ENCODE data around the gene ADGRD1. TPM values are rescaled to one million over a fixed set of nuclear protein-coding genes. Genes with fewer than 3 reads are reported as not detected.

Gene ADGRD1
- total RNA-seq, 1 donor from 2014 or later = 0.98 TPM

DNA sequence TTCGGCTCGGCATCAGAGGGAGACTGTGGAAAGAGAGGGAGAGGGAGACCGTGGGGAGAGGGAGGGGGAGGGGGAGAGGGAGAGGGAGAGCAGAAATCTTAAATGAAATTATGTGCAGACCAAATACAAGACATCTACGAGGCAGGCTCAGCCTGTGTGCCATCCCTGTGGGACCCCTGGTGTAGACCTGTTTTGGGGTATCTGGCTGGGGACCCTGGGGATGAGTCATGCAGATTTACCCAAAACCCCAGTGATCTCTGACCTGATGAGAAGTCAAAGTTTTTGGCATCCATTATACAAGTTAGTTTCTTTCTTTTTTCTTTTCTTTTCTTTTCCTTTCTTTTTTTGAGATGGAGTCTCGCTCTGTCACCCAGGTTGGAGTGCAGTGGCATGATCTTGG lies 44.4 kb downstream of the ADGRD1 start:
- no peak overlapping the region for H3K4me3 Mint-ChIP-seq
- TF ChIP-seq, protein P1, sequence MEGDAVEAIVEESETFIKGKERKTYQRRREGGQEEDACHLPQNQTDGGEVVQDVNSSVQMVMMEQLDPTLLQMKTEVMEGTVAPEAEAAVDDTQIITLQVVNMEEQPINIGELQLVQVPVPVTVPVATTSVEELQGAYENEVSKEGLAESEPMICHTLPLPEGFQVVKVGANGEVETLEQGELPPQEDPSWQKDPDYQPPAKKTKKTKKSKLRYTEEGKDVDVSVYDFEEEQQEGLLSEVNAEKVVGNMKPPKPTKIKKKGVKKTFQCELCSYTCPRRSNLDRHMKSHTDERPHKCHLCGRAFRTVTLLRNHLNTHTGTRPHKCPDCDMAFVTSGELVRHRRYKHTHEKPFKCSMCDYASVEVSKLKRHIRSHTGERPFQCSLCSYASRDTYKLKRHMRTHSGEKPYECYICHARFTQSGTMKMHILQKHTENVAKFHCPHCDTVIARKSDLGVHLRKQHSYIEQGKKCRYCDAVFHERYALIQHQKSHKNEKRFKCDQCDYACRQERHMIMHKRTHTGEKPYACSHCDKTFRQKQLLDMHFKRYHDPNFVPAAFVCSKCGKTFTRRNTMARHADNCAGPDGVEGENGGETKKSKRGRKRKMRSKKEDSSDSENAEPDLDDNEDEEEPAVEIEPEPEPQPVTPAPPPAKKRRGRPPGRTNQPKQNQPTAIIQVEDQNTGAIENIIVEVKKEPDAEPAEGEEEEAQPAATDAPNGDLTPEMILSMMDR (conservative IDR thresholded peaks at IDR 0.05) = no peak
- DNase-seq (ENCODE audit: low read depth, low spot score) = no peak

DNA sequence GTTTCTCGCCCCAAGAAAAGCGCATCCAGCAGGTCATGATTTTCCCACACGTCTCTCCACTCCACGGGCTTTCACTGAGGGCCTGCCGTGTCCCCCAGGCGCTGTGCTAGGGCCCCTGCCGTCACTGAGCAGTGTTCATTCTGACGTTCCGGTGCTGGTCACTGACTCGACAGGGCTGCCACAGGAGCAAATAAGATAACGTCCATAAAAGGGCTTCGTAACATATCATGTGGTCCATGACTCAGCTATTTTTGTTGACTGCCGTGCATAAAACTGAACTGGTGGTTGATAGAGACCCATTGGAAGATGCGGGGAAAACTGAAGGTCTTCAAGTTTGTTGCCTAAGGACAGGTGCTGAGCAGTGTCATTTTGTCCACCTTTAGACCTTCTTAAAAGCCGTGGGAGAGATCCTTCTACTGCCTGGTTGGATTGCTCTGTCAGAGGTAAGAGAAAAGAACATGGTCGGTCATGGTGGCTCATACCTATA lies 46.3 kb downstream of the ADGRD1 start:
- H3K4me3 Mint-ChIP-seq = no peak overlapping the region
- no peak overlapping the region for H3K27ac Mint-ChIP-seq (ENCODE audit: unreplicated experiment)
- DNase-seq (ENCODE audit: low read depth, low spot score) = no peak
- no peaks in the 10 kb centered on the region for H3K27me3 Mint-ChIP-seq (ENCODE audit: low read depth)
- peaks cover 10% of the 10 kb centered on the region for H3K9me3 Mint-ChIP-seq
- peaks cover 9% of the 10 kb centered on the region for H3K36me3 Mint-ChIP-seq (ENCODE audit: low read depth)
- TF ChIP-seq, protein P1 (conservative IDR thresholded peaks at IDR 0.05) = no peak
- peaks cover 6% of the 10 kb centered on the region for H3K4me1 Mint-ChIP-seq

More for the DNA sequence above, 44.4 kb downstream of the ADGRD1 start:
- peaks cover 9% of the 10 kb centered on the region for H3K36me3 Mint-ChIP-seq (ENCODE audit: low read depth)
- H3K4me1 Mint-ChIP-seq = peaks cover 6% of the 10 kb centered on the region
- H3K27ac Mint-ChIP-seq (ENCODE audit: unreplicated experiment) = no peak overlapping the region
- H3K9me3 Mint-ChIP-seq = peaks cover 10% of the 10 kb centered on the region
- no peaks in the 10 kb centered on the region for H3K27me3 Mint-ChIP-seq (ENCODE audit: low read depth)

DNA sequence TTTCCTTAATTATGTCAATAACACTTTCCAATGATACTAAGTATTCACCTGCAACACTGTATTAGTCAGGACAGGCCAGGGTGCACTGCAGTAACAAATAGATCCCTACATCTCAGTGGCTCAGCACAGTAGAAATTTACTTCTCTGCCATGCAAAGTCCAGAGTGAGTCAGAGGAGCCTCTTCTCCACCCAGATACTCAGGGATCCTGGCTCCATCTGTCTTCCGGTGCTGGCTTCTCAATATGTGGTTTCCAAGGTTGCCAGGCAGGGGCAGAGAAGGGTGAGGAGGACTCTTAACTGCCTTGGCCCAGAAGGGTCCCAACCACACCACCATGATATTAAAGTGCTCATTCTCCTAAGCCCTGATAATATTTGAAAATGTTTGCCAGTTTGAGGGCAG lies 47.8 kb downstream of the ADGRD1 start:
- no peak for DNase-seq (ENCODE audit: low read depth, low spot score)
- TF ChIP-seq, protein P1 (conservative IDR thresholded peaks at IDR 0.05) = no peak
- no peaks in the 10 kb centered on the region for H3K27me3 Mint-ChIP-seq (ENCODE audit: low read depth)
- peaks cover 6% of the 10 kb centered on the region for H3K4me1 Mint-ChIP-seq
- H3K9me3 Mint-ChIP-seq = peaks cover 10% of the 10 kb centered on the region
- H3K36me3 Mint-ChIP-seq (ENCODE audit: low read depth) = peaks cover 9% of the 10 kb centered on the region
- H3K27ac Mint-ChIP-seq (ENCODE audit: unreplicated experiment) = no peak overlapping the region
- no peak overlapping the region for H3K4me3 Mint-ChIP-seq

DNA sequence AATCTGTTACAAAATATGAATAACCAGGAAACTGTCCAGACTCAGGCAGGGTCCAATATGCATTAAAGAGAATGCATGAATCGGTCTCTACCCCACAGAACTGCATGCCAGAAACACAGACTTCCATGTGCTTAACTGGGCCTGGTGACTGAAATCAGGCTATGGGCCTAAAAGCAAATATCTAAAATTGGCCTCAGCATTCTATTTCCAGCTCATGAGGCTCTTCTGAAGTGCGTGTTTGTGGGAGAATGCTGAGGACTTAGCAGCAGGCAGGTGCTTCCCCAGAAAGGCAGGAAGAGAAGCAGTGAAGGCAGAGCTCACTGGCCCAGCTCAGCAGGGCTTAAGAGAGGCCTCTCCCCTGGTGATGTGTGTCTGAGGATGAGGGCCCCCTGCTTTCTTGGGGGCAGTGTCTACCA lies 48.5 kb downstream of the ADGRD1 start:
- H3K36me3 Mint-ChIP-seq (ENCODE audit: low read depth) = peaks cover 9% of the 10 kb centered on the region

DNA sequence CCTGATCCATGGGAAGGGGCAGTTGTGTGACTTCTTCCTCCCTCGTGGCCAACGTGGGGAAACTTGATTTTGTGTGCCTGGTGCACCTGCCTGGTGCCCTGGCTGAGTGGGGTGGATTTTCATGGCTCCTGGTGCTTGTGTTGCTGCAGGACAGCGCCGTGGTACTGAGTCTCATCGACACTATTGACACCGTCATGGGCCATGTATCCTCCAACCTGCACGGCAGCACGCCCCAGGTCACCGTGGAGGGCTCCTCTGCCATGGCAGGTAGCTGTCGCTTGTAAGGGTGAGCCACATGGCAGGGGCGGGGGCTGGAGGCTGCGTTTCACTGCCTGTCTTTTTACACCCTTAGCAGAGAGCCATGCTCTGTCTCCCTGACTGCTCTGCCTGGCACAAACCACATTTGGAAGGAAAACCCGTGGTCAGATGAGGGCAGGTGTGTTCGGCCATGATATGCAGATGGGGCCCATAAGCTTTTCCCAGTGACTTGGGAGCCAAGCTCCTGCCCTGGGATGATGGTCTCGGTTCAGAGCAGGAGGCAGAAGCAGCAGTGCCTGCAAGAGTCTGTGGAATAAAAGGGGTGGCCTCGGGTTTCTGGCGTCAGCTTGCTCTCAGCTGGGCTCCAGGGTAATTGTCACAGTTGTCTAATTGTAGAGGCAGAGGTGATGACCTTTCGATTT lies 49.5 kb downstream of the ADGRD1 start:
- H3K9me3 Mint-ChIP-seq = peaks cover 10% of the 10 kb centered on the region
- no peak overlapping the region for H3K4me3 Mint-ChIP-seq
- TF ChIP-seq, protein P1 (conservative IDR thresholded peaks at IDR 0.05) = no peak
- peaks cover 12% of the 10 kb centered on the region for H3K4me1 Mint-ChIP-seq
- H3K36me3 Mint-ChIP-seq (ENCODE audit: low read depth) = peaks cover 9% of the 10 kb centered on the region
- no peak for DNase-seq (ENCODE audit: low read depth, low spot score)
- H3K27ac Mint-ChIP-seq (ENCODE audit: unreplicated experiment) = peak overlapping the region; percentile 71
- H3K27me3 Mint-ChIP-seq (ENCODE audit: low read depth) = no peaks in the 10 kb centered on the region

More for the DNA sequence above, 48.5 kb downstream of the ADGRD1 start:
- no peak overlapping the region for H3K4me3 Mint-ChIP-seq
- H3K27me3 Mint-ChIP-seq (ENCODE audit: low read depth) = no peaks in the 10 kb centered on the region
- no peak for DNase-seq (ENCODE audit: low read depth, low spot score)
- TF ChIP-seq, protein P1 (conservative IDR thresholded peaks at IDR 0.05) = no peak
- H3K27ac Mint-ChIP-seq (ENCODE audit: unreplicated experiment) = no peak overlapping the region
- H3K4me1 Mint-ChIP-seq = peaks cover 9% of the 10 kb centered on the region
- peaks cover 10% of the 10 kb centered on the region for H3K9me3 Mint-ChIP-seq
